Measurements from ENCODE around the gene PNMA8B.
"Not testable (repeated sequence)": the region's sequence is repeated elsewhere in the genome, so short reads cannot be mapped to it uniquely, and the experiment has no call there.

The PNMA8B gene

GRCh38 chr19:46526801-46527200, 31.1 kb upstream of the PNMA8B start:
- H3K4me3 ChIP-seq (ENCODE audit: low read length); H3K4me1 ChIP-seq (ENCODE audit: insufficient read depth, low read length); H3K9ac ChIP-seq (ENCODE audit: low read depth, low read length); H3K9me3 ChIP-seq (ENCODE audit: insufficient read depth, low read depth, low read length); H3K27me3 ChIP-seq (ENCODE audit: insufficient read depth, low read length); H3K36me3 ChIP-seq (ENCODE audit: insufficient read depth, low read depth, low read length); H3K27ac ChIP-seq (ENCODE audit: low read length): not testable (repeated sequence)

- no peak overlapping the region for H3K4me3 ChIP-seq (ENCODE audit: low read length)
- H3K36me3 ChIP-seq (ENCODE audit: insufficient read depth, low read depth, low read length), result no peaks in the 10 kb centered on the region
- no peak overlapping the region for H3K27ac ChIP-seq (ENCODE audit: low read length)
- H3K9ac ChIP-seq (ENCODE audit: low read depth, low read length), result no peak overlapping the region
- no peaks in the 10 kb centered on the region for H3K27me3 ChIP-seq (ENCODE audit: insufficient read depth, low read length)
- peaks cover 5% of the 10 kb centered on the region; the same call in 1 of the 2 replicates for H3K4me1 ChIP-seq (ENCODE audit: insufficient read depth, low read length)
- no peaks in the 10 kb centered on the region for H3K9me3 ChIP-seq (ENCODE audit: insufficient read depth, low read depth, low read length)
Observed at GRCh38 chr19:46524308-46524707, 28.6 kb upstream of the PNMA8B start.

- not testable (repeated sequence) for H3K9ac ChIP-seq (ENCODE audit: low read depth, low read length); H3K4me3 ChIP-seq (ENCODE audit: low read length); H3K27ac ChIP-seq (ENCODE audit: low read length); H3K9me3 ChIP-seq (ENCODE audit: insufficient read depth, low read depth, low read length); H3K4me1 ChIP-seq (ENCODE audit: insufficient read depth, low read length); H3K36me3 ChIP-seq (ENCODE audit: insufficient read depth, low read depth, low read length); H3K27me3 ChIP-seq (ENCODE audit: insufficient read depth, low read length)
Observed at GRCh38 chr19:46522988-46523387, 27.3 kb upstream of the PNMA8B start.

GRCh38 chr19:46521241-46521868, 25.7 kb upstream of the PNMA8B start:
- H3K4me1 ChIP-seq (ENCODE audit: insufficient read depth, low read length), result no peaks in the 10 kb centered on the region; the same call in 1 of the 2 replicates
- H3K9ac ChIP-seq (ENCODE audit: low read depth, low read length), result no peak overlapping the region
- H3K27ac ChIP-seq (ENCODE audit: low read length), result no peak overlapping the region
- H3K9me3 ChIP-seq (ENCODE audit: insufficient read depth, low read depth, low read length), result no peaks in the 10 kb centered on the region
- H3K36me3 ChIP-seq (ENCODE audit: insufficient read depth, low read depth, low read length), result no peaks in the 10 kb centered on the region
- H3K27me3 ChIP-seq (ENCODE audit: insufficient read depth, low read length), result no peaks in the 10 kb centered on the region
- H3K4me3 ChIP-seq (ENCODE audit: low read length), result no peak overlapping the region

- H3K9ac ChIP-seq (ENCODE audit: low read depth, low read length), result no peak overlapping the region
- H3K36me3 ChIP-seq (ENCODE audit: insufficient read depth, low read depth, low read length), result no peaks in the 10 kb centered on the region
- H3K9me3 ChIP-seq (ENCODE audit: insufficient read depth, low read depth, low read length), result no peaks in the 10 kb centered on the region
- no peaks in the 10 kb centered on the region for H3K27me3 ChIP-seq (ENCODE audit: insufficient read depth, low read length)
- no peaks in the 10 kb centered on the region; the same call in 1 of the 2 replicates for H3K4me1 ChIP-seq (ENCODE audit: insufficient read depth, low read length)
- no peak overlapping the region for H3K4me3 ChIP-seq (ENCODE audit: low read length)
- no peak overlapping the region for H3K27ac ChIP-seq (ENCODE audit: low read length)
Observed at GRCh38 chr19:46520616-46521015, 24.9 kb upstream of the PNMA8B start.

GRCh38 chr19:46517471-46517870, 21.8 kb upstream of the PNMA8B start:
- H3K4me3 ChIP-seq (ENCODE audit: low read length), result no peak overlapping the region
- H3K4me1 ChIP-seq (ENCODE audit: insufficient read depth, low read length), result no peaks in the 10 kb centered on the region; the same call in 1 of the 2 replicates
- no peaks in the 10 kb centered on the region for H3K27me3 ChIP-seq (ENCODE audit: insufficient read depth, low read length)
- no peaks in the 10 kb centered on the region for H3K36me3 ChIP-seq (ENCODE audit: insufficient read depth, low read depth, low read length)
- H3K9me3 ChIP-seq (ENCODE audit: insufficient read depth, low read depth, low read length), result no peaks in the 10 kb centered on the region
- no peak overlapping the region for H3K27ac ChIP-seq (ENCODE audit: low read length)
- H3K9ac ChIP-seq (ENCODE audit: low read depth, low read length), result no peak overlapping the region

- no peaks in the 10 kb centered on the region for H3K27me3 ChIP-seq (ENCODE audit: insufficient read depth, low read length)
- H3K9ac ChIP-seq (ENCODE audit: low read depth, low read length), result no peak overlapping the region
- H3K4me1 ChIP-seq (ENCODE audit: insufficient read depth, low read length), result no peaks in the 10 kb centered on the region; the same call in 1 of the 2 replicates
- H3K36me3 ChIP-seq (ENCODE audit: insufficient read depth, low read depth, low read length), result no peaks in the 10 kb centered on the region
- H3K9me3 ChIP-seq (ENCODE audit: insufficient read depth, low read depth, low read length), result no peaks in the 10 kb centered on the region
- H3K4me3 ChIP-seq (ENCODE audit: low read length), result no peak overlapping the region
- no peak overlapping the region for H3K27ac ChIP-seq (ENCODE audit: low read length)
Observed at GRCh38 chr19:46515879-46516350, 20.2 kb upstream of the PNMA8B start.

GRCh38 chr19:46515290-46515609, 19.6 kb upstream of the PNMA8B start:
- H3K27me3 ChIP-seq (ENCODE audit: insufficient read depth, low read length), result no peaks in the 10 kb centered on the region
- H3K27ac ChIP-seq (ENCODE audit: low read length), result no peak overlapping the region
- no peaks in the 10 kb centered on the region; the same call in 1 of the 2 replicates for H3K4me1 ChIP-seq (ENCODE audit: insufficient read depth, low read length)
- no peaks in the 10 kb centered on the region for H3K9me3 ChIP-seq (ENCODE audit: insufficient read depth, low read depth, low read length)
- no peak overlapping the region for H3K4me3 ChIP-seq (ENCODE audit: low read length)
- H3K36me3 ChIP-seq (ENCODE audit: insufficient read depth, low read depth, low read length), result no peaks in the 10 kb centered on the region
- no peak overlapping the region for H3K9ac ChIP-seq (ENCODE audit: low read depth, low read length)

GRCh38 chr19:46514589-46515289, 19.1 kb upstream of the PNMA8B start:
- Histone ChIP-seq H3K9ac (ENCODE audit: low read depth, low read length) (no peak overlapping the region), H3K4me1 (ENCODE audit: insufficient read depth, low read length) (no peaks in the 10 kb centered on the region), H3K36me3 (ENCODE audit: insufficient read depth, low read depth, low read length) (no peaks in the 10 kb centered on the region), H3K27me3 (ENCODE audit: insufficient read depth, low read length) (no peaks in the 10 kb centered on the region), H3K27ac (ENCODE audit: low read length) (no peak overlapping the region), H3K9me3 (ENCODE audit: insufficient read depth, low read depth, low read length) (no peaks in the 10 kb centered on the region), H3K4me3 (ENCODE audit: low read length) (no peak overlapping the region)

- Histone ChIP-seq H3K36me3 (ENCODE audit: insufficient read depth, low read depth, low read length) (no peaks in the 10 kb centered on the region), H3K27me3 (ENCODE audit: insufficient read depth, low read length) (no peaks in the 10 kb centered on the region), H3K4me3 (ENCODE audit: low read length) (no peak overlapping the region), H3K9me3 (ENCODE audit: insufficient read depth, low read depth, low read length) (no peaks in the 10 kb centered on the region), H3K4me1 (ENCODE audit: insufficient read depth, low read length) (no peaks in the 10 kb centered on the region), H3K27ac (ENCODE audit: low read length) (no peak overlapping the region), H3K9ac (ENCODE audit: low read depth, low read length) (no peak overlapping the region)
Observed at GRCh38 chr19:46513461-46514236, 18.0 kb upstream of the PNMA8B start.

- no peaks in the 10 kb centered on the region for H3K9me3 ChIP-seq (ENCODE audit: insufficient read depth, low read depth, low read length)
- no peaks in the 10 kb centered on the region for H3K4me1 ChIP-seq (ENCODE audit: insufficient read depth, low read length)
- H3K9ac ChIP-seq (ENCODE audit: low read depth, low read length), result no peak overlapping the region
- no peaks in the 10 kb centered on the region for H3K27me3 ChIP-seq (ENCODE audit: insufficient read depth, low read length)
- H3K4me3 ChIP-seq (ENCODE audit: low read length), result no peak overlapping the region
- no peaks in the 10 kb centered on the region for H3K36me3 ChIP-seq (ENCODE audit: insufficient read depth, low read depth, low read length)
- H3K27ac ChIP-seq (ENCODE audit: low read length), result no peak overlapping the region
Observed at GRCh38 chr19:46511237-46511636, 15.6 kb upstream of the PNMA8B start.

GRCh38 chr19:46508206-46508605, 12.5 kb upstream of the PNMA8B start:
- H3K9me3 ChIP-seq (ENCODE audit: insufficient read depth, low read depth, low read length), result no peaks in the 10 kb centered on the region
- H3K27ac ChIP-seq (ENCODE audit: low read length), result no peak overlapping the region
- no peaks in the 10 kb centered on the region for H3K36me3 ChIP-seq (ENCODE audit: insufficient read depth, low read depth, low read length)
- H3K4me1 ChIP-seq (ENCODE audit: insufficient read depth, low read length), result no peaks in the 10 kb centered on the region
- H3K9ac ChIP-seq (ENCODE audit: low read depth, low read length), result no peak overlapping the region
- H3K27me3 ChIP-seq (ENCODE audit: insufficient read depth, low read length), result no peaks in the 10 kb centered on the region
- H3K4me3 ChIP-seq (ENCODE audit: low read length), result no peak overlapping the region

Data from iPS-20b (cell line).